Activated CD4-positive, alpha-beta T cell treated with anti-CD3 and anti-CD28 coated beads for 36 hours (primary cell): ENCODE results near the gene DNM3. TPM values are rescaled to one million over a fixed set of nuclear protein-coding genes. Genes with fewer than 3 reads are reported as not detected.

Source experiments
- ATAC-seq: fragments of 200-7000 bp; cut with Tn5 transposase; one replicate; pipeline ENCODE4 v1.10.0; 2021; ENCODE audit warnings: mild to moderate bottlenecking, moderate library complexity
- CTCF ChIA-PET: fragments of 350-600 bp; sonication (Branson Sonifier 250); formaldehyde crosslinking; loops from one replicate; lab custom pipeline; 2021; ENCODE audit warnings: antibody characterized with exemption; lab: Charles Lee
- POLR2A ChIA-PET: fragments of 350-600 bp; sonication (Branson Sonifier 250); formaldehyde crosslinking; loops from one replicate; lab custom pipeline; 2021; ENCODE audit warnings: antibody characterized with exemption, inconsistent platforms; lab: Charles Lee
- DNase-seq: peaks from one replicate; pipeline ENCODE4 v3.0.0-alpha.2; 2020
- H3K27ac Mint-ChIP-seq: one replicate; pipeline ENCODE4 v1.8.0; 2021; ENCODE audit warnings: mixed read lengths
- H3K27me3 Mint-ChIP-seq: one replicate; pipeline ENCODE4 v1.8.0; 2021; ENCODE audit warnings: mixed read lengths
- H3K36me3 Mint-ChIP-seq: one replicate; pipeline ENCODE4 v1.8.0; 2021; ENCODE audit warnings: low read depth, mixed read lengths
- H3K4me1 Mint-ChIP-seq: one replicate; pipeline ENCODE4 v1.8.0; 2021; ENCODE audit warnings: mixed read lengths
- H3K4me3 Mint-ChIP-seq: one replicate; pipeline ENCODE4 v1.8.0; 2021; ENCODE audit warnings: mild to moderate bottlenecking, moderate library complexity, mixed read lengths
- H3K9me3 Mint-ChIP-seq: one replicate; pipeline ENCODE4 v1.8.0; 2021; ENCODE audit warnings: low read depth, mixed read lengths
- intact Hi-C, 2 experiments: fragments of 100-400 bp; cut with DNase I in 1 of 2; cut with micrococcal nuclease in 1 of 2; formaldehyde crosslinking; loops; one replicate each; pipeline versions ENCODE4 v1.14.2 to v1.15.1; 2022 to 2024; cut with DNase I, micrococcal nuclease
- total RNA-seq, 2 experiments: library from RNA; stranded (reverse); gene quantifications; one replicate each; pipeline ENCODE4 v1.2.3, GENCODE V29; 2021

DNM3 gene
- total RNA-seq, 2 experiments from 2014 or later, result 1.1 to 1.4 TPM

DNA sequence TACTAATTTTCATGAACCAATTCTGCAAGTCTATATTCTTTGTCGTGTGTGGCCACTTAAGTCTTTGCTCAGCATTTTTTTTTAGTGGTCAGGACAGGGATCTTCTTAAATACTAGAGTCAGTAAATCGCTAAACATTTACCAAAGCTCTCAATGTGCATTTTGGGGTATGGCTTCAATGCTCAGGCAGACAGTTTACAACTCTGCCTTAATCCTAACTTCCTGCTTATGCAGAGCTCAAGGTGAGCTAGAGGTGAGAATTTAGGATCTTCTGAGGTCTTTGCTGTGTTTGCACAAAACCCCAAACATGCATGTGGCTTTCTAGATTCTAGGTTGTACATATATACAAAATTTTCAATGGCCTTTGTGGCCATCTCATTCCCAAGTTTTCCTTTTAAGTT lies 153.0 kb downstream of the DNM3 start:
- no peaks in the 10 kb centered on the region for H3K36me3 Mint-ChIP-seq
- no peaks in the 10 kb centered on the region for H3K27me3 Mint-ChIP-seq
- CTCF ChIA-PET, result interaction anchor here (1.0 to 1.4 kb wide), 2 partner anchors 9 to 13 kb away, joined by 3 to 4 read pairs; no protein-coding TSS in a partner anchor
- intact Hi-C loops, result no loop called here
- H3K9me3 Mint-ChIP-seq, result no peaks in the 10 kb centered on the region
- POLR2A ChIA-PET, result no interaction called here
- no peak overlapping the region for H3K27ac Mint-ChIP-seq
- H3K4me3 Mint-ChIP-seq, result no peak overlapping the region
- no peaks in the 10 kb centered on the region for H3K4me1 Mint-ChIP-seq
- DNase-seq, result no peak
- no peak for ATAC-seq

DNA sequence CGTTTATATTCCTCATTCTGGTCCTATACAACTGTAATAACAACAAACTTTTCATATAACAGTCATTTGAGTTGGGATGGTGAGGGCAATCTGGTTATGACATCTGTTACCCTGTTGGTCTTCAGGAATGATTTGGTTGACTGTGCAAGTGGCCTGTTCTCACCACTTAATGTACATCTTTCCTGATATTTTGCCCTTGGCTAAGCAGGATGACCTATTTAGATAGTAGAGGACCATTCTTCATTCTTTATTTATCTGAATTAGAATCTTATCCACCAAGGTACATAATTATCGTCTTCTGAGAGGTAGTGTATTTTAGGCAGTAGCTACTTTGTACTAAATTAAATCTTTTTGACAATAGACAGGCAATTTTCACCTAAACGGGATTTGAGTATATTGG lies 154.3 kb downstream of the DNM3 start:
- DNase-seq (no peak), ATAC-seq (no peak)
- ChIA-PET CTCF (interaction anchor here (0.5 to 1.9 kb wide), 4 partner anchors 10 to 433 kb away, joined by 3 to 4 read pairs (median 3); no protein-coding TSS in a partner anchor), POLR2A (no interaction called here)
- Mint-ChIP-seq H3K4me1 (no peaks in the 10 kb centered on the region), H3K36me3 (no peaks in the 10 kb centered on the region), H3K9me3 (no peaks in the 10 kb centered on the region), H3K27me3 (no peaks in the 10 kb centered on the region), H3K4me3 (no peak overlapping the region), H3K27ac (no peak overlapping the region)
- intact Hi-C loops, result no loop called here

DNA sequence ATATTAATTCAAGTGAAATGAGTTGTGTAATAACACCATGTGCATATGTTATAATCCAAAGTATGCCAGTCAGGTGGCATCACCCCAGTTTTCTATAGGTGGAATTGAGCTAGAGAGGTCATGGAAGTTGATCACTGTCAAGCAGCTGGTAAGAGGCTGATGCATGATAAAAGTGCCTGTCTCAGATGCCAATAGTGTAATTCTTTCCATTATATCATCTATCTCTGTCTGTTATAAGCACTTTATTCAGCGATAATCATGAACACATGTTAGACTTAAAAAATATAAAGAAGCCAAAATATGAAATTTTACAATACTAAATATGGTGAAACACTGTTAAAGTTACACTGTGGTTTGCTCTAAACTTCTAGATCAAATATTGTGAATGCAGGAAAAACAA lies 156.6 kb downstream of the DNM3 start:
- no peaks in the 10 kb centered on the region for H3K27me3 Mint-ChIP-seq
- ChIA-PET POLR2A (no interaction called here), CTCF (interaction anchor here (0.6 to 1.6 kb wide), 3 partner anchors 12 to 327 kb away, joined by 3 to 10 read pairs (median 3); no protein-coding TSS in a partner anchor)
- no peak overlapping the region for H3K4me3 Mint-ChIP-seq
- no peak overlapping the region for H3K27ac Mint-ChIP-seq
- no peak for DNase-seq
- no peaks in the 10 kb centered on the region for H3K36me3 Mint-ChIP-seq
- no peaks in the 10 kb centered on the region for H3K9me3 Mint-ChIP-seq
- no peak for ATAC-seq
- intact Hi-C loops, result no loop called here
- no peaks in the 10 kb centered on the region for H3K4me1 Mint-ChIP-seq

DNA sequence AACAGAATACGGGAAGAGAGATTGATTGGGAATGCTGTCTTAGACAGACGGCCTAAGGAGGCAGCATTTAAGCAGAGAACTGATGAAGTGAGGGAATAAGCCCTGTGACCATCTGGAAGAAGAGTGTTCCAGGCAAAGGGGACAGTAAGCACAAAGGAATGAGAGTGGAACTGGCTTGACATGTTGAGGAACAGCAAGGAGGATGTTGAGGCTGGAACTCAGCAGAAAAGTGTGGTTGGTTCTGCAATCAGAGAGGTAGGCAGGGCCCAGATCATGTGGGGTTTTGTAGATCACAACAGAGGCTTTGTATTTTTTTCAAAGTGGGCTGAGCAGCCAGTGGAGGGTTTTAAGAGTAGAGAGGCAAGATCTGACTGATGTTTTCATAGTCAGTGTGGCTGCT lies 157.4 kb downstream of the DNM3 start:
- Mint-ChIP-seq H3K27me3 (no peaks in the 10 kb centered on the region), H3K36me3 (no peaks in the 10 kb centered on the region), H3K4me1 (no peaks in the 10 kb centered on the region), H3K27ac (no peak overlapping the region), H3K4me3 (no peak overlapping the region), H3K9me3 (no peaks in the 10 kb centered on the region)
- ChIA-PET CTCF (no interaction called here), POLR2A (no interaction called here)
- DNase-seq (no peak), ATAC-seq (no peak)
- intact Hi-C loops, result no loop called here

DNA sequence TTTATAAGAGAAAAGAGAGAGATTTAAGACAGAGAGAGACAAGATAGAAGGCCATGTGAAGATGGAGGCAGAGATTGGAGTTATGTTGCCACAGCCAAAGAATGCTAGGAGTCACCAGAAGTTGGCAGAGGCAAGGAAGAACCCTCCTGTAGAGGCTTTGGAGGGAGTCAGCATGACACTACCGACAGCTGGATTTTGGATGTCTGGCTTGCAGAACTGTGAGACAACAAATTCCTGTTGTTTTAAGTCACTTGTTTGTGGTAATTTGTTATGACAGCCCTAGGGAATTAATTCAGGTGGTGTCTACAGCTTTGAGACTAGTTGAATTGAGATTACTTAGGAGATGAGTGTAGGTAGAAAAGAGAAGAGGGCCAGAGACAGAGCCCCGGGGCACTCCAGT lies 158.5 kb downstream of the DNM3 start:
- Mint-ChIP-seq H3K27me3 (no peaks in the 10 kb centered on the region), H3K4me1 (no peaks in the 10 kb centered on the region), H3K27ac (no peak overlapping the region), H3K9me3 (no peaks in the 10 kb centered on the region), H3K36me3 (no peaks in the 10 kb centered on the region), H3K4me3 (no peak overlapping the region)
- no peak for ATAC-seq
- DNase-seq, result no peak
- ChIA-PET CTCF (interaction anchor here (0.5 to 0.9 kb wide), 3 partner anchors 15 to 625 kb away, joined by 3 read pairs; partner anchors contain the start of gene PIGC), POLR2A (no interaction called here)
- intact Hi-C loops, result loop anchor here (5.0 to 10.0 kb wide), 2 partner anchors 55 to 443 kb away; partner anchors contain the start of gene PIGC (in 1 of the 2)

DNA sequence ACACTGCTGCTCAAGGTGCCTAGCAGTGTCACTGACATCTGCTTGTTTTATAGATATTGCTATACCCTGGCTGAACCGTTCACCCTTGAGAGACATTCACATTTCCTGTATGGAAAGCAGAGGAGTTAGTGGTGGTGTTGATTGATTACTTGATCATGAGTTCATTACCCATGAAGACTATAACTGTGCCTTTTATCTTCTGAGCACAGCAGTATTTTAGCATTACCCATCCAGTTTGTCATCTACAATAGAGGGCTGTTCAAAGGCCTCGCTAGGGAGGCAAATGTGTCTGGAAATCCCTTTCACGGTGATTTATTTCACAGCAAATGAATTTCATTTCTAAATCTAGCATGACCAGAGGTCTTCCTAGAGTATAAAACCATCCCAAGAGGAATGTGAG lies 160.0 kb downstream of the DNM3 start:
- CTCF ChIA-PET, result interaction anchor here (0.8 to 2.3 kb wide), 7 partner anchors 10 to 450 kb away, joined by 3 to 12 read pairs (median 5); no protein-coding TSS in a partner anchor
- H3K27ac Mint-ChIP-seq, result no peak overlapping the region
- no peaks in the 10 kb centered on the region for H3K36me3 Mint-ChIP-seq
- no peaks in the 10 kb centered on the region for H3K4me1 Mint-ChIP-seq
- no peak for DNase-seq
- no peak overlapping the region for H3K4me3 Mint-ChIP-seq
- ATAC-seq, result no peak
- no peaks in the 10 kb centered on the region for H3K27me3 Mint-ChIP-seq
- POLR2A ChIA-PET, result no interaction called here
- no peaks in the 10 kb centered on the region for H3K9me3 Mint-ChIP-seq
- intact Hi-C loops, result loop anchor here (5.0 to 10.0 kb wide), 2 partner anchors 56 to 441 kb away; partner anchors contain the start of gene PIGC (in 1 of the 2)

DNA sequence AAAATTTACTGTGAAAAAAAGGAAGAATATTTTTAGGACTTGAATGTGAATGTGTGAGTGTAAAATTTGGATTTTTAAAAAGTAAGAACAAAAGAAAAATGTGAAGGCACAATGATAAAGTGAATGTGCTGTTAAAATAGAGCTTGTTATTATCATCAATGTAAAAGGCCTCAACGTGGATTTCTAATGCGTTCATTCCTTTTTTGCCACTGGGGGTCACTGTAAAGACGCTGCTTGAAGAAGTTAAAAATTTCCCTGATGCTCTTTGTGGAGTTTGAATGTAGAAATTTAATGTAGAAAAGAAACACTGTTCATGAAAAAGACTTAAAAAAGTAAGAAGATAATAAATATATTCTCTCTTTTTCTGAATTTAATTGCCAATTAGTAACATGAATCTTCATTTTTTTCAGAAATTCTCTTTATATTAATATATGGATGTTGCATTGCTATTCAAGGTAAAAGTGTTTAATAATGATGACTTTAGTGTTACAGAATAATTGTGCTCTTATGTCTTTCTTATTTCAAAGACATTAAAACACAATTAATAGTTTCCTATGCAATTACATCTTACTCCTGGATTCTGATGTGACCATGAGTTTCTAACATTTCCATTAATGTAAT lies 161.5 kb downstream of the DNM3 start:
- Mint-ChIP-seq H3K9me3 (no peaks in the 10 kb centered on the region), H3K4me1 (no peaks in the 10 kb centered on the region), H3K4me3 (no peak overlapping the region), H3K27ac (no peak overlapping the region), H3K36me3 (no peaks in the 10 kb centered on the region), H3K27me3 (no peaks in the 10 kb centered on the region)
- ChIA-PET CTCF (interaction anchor here (0.6 to 2.6 kb wide), 37 partner anchors 9 to 722 kb away, joined by 3 to 20 read pairs (median 4); partner anchors contain the start of gene PIGC), POLR2A (interaction anchor here (0.6 to 0.7 kb wide), 2 partner anchors 68 to 442 kb away, joined by 3 read pairs; no protein-coding TSS in a partner anchor)
- intact Hi-C loops, result loop anchor here (1.0 to 10.0 kb wide), 7 partner anchors 58 to 441 kb away; partner anchors contain the start of gene PIGC (in 2 of the 2)
- no peak for ATAC-seq
- peak; percentile 33 for DNase-seq

DNA sequence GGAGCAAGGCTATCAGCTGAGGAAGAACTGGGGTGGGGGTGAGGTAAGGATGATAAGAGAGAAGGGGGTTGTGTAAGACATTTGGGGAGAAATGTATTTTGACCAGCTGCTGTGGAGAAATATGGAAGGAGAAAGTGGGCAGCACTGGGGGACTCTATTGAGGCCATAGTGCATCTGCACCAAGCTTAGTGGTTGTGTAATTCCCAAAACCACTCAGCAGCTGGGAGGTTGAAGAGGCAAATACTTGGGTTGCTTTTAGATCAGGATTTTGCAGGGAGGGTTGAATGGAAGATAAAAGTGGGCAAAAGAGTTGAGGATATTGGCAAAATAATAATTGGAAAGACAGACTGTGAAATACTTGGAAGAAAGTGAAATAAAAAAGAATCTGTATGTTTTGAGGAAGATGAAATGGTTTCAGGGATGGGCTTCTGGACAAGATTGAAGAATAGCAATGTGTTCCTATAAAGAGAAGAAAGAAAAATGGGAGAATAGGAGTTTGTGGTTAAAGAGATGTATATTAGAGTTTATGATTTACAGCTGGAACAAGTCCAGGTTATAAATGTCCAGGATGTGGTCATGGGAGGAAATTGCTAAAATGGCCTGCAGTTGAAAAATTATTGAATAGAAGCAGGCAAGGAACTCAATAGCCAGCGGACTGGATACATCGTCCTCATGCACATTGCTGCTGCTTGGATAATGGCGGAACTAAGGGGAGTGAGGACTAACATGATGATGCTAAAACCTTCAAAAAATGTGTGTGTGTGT lies 162.7 kb downstream of the DNM3 start:
- DNase-seq, result no peak
- H3K27me3 Mint-ChIP-seq, result no peaks in the 10 kb centered on the region
- H3K4me3 Mint-ChIP-seq, result no peak overlapping the region
- POLR2A ChIA-PET, result interaction anchor here (0.6 kb wide), 1 partner anchor 440 kb away, joined by 3 read pairs; no protein-coding TSS in a partner anchor
- CTCF ChIA-PET, result interaction anchor here (0.7 to 2.6 kb wide), 9 partner anchors 8 to 428 kb away, joined by 3 to 20 read pairs (median 5); no protein-coding TSS in a partner anchor
- no peak overlapping the region for H3K27ac Mint-ChIP-seq
- ATAC-seq, result no peak
- intact Hi-C loops, result loop anchor here (2.0 to 10.0 kb wide), 5 partner anchors 59 to 438 kb away; partner anchors contain the start of gene PIGC (in 1 of the 2)
- H3K4me1 Mint-ChIP-seq, result no peaks in the 10 kb centered on the region
- H3K36me3 Mint-ChIP-seq, result no peaks in the 10 kb centered on the region
- no peaks in the 10 kb centered on the region for H3K9me3 Mint-ChIP-seq

DNA sequence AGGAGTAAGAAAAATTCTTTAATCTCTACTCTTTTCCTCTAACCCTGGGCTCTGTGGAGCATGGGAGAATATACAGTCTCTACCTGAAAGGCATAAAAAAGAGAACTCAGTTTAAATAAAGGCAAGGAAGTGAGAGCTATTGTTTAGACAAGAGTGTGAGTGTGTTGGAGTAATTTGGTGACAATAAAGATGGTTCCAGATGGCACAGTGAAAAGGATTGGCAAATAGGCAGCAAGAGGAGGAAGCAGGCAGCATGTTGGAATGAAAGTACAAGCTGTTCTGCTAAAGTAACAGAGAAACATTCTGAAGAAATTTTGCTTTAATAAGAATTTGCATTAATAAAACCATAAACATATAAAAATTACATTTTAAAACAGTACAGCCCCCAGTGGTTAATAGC lies 163.4 kb downstream of the DNM3 start:
- Mint-ChIP-seq H3K36me3 (no peaks in the 10 kb centered on the region), H3K4me1 (no peaks in the 10 kb centered on the region), H3K27me3 (no peaks in the 10 kb centered on the region), H3K9me3 (no peaks in the 10 kb centered on the region), H3K4me3 (no peak overlapping the region), H3K27ac (no peak overlapping the region)
- DNase-seq, result no peak
- no peak for ATAC-seq
- ChIA-PET CTCF (interaction anchor here (0.7 to 1.7 kb wide), 4 partner anchors 17 to 394 kb away, joined by 3 to 5 read pairs (median 3); no protein-coding TSS in a partner anchor), POLR2A (no interaction called here)
- intact Hi-C loops, result loop anchor here (5.0 to 10.0 kb wide), 2 partner anchors 60 to 438 kb away; partner anchors contain the start of gene PIGC (in 1 of the 2)

DNA sequence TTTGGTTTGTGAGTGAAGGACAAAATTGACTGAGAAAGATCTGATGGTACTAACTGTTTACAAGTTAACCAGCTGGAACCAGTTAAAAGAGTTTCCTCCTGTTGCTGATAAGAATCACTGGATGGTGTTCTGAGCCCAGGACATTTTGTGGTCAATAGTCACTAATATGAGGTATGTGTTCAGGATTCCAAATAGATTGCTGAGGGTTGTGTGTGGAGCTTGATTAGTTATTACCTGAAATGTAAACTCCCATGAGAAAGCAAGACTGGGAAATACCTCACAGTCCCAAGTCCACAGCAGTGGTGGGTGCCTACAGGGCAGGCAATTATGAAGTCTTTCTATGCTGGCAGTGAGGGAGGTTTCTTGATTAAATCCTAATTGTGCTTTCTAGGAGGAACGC lies 164.6 kb downstream of the DNM3 start:
- ChIA-PET POLR2A (no interaction called here), CTCF (interaction anchor here (0.6 to 1.7 kb wide), 8 partner anchors 18 to 499 kb away, joined by 3 to 6 read pairs (median 3); no protein-coding TSS in a partner anchor)
- intact Hi-C loops, result loop anchor here in 1 of 2 experiments (10.0 kb wide), 1 partner anchor 61 kb away; no protein-coding TSS in a partner anchor
- no peak for ATAC-seq
- Mint-ChIP-seq H3K4me3 (no peak overlapping the region), H3K9me3 (no peaks in the 10 kb centered on the region), H3K36me3 (no peaks in the 10 kb centered on the region), H3K27me3 (no peaks in the 10 kb centered on the region), H3K27ac (no peak overlapping the region), H3K4me1 (no peaks in the 10 kb centered on the region)
- no peak for DNase-seq

DNA sequence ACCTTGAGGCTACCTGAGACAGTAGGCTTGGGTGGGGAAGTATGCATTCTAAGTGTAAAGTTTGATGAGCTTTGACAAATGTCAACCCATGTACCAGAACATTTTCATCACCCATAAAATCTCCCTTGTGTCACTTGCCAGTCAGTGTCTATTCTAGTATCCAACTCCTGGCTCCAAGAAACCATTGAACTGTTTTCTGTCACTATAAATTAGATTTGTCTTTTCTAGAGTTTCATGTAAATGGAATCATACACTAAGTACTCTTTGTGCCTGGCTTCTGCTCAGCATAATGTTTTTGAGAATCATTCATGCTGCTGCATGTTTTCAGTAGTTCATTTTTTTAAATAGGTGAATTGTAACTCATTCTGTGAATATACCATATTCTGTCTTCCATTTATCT lies 165.4 kb downstream of the DNM3 start:
- CTCF ChIA-PET, result interaction anchor here (1.0 to 1.3 kb wide), 4 partner anchors 12 to 423 kb away, joined by 3 to 6 read pairs (median 4); no protein-coding TSS in a partner anchor
- DNase-seq (no peak), ATAC-seq (no peak)
- Mint-ChIP-seq H3K4me3 (no peak overlapping the region), H3K27ac (no peak overlapping the region), H3K36me3 (no peaks in the 10 kb centered on the region), H3K27me3 (no peaks in the 10 kb centered on the region), H3K9me3 (peaks cover 3% of the 10 kb centered on the region), H3K4me1 (no peaks in the 10 kb centered on the region)
- POLR2A ChIA-PET, result no interaction called here
- intact Hi-C loops, result loop anchor here in 1 of 2 experiments (10.0 kb wide), 1 partner anchor 62 kb away; no protein-coding TSS in a partner anchor
